Mucosa of descending colon (tissue), 3 donors: ENCODE results near the gene GET4. TPM values are rescaled to one million over a fixed set of nuclear protein-coding genes. Genes with fewer than 3 reads are reported as not detected.

Experiments used
- ATAC-seq: fragments of 200-7000 bp; cut with Tn5 transposase; one replicate; pipeline ENCODE4 v1.9.1; 2020; ENCODE audit warnings: mild to moderate bottlenecking, moderate library complexity
- DNase-seq, 3 donors: peaks; one replicate each; pipeline ENCODE4 v3.0.0-alpha.2; 2020
- H3K36me3 ChIP-seq: fragments of 200-600 bp; one replicate; pipeline ENCODE4 v1.8.0; 2021; ENCODE audit warnings: low read depth, mild to moderate bottlenecking
- H3K4me1 ChIP-seq: fragments of 200-600 bp; one replicate; pipeline ENCODE4 v1.8.0; 2021; ENCODE audit warnings: low read depth, mild to moderate bottlenecking
- H3K4me3 ChIP-seq: fragments of 200-600 bp; one replicate; pipeline ENCODE4 v1.8.0; 2021; ENCODE audit warnings: mild to moderate bottlenecking
- H3K9me3 ChIP-seq: fragments of 200-600 bp; one replicate; pipeline ENCODE4 v1.8.0; 2021; ENCODE audit warnings: mild to moderate bottlenecking
- intact Hi-C, 2 donors: fragments of 100-400 bp; cut with DNase I in 1 of 2; cut with micrococcal nuclease in 1 of 2; formaldehyde crosslinking; loops; one replicate each; pipeline versions ENCODE4 v1.11.0 to v1.11.1; 2022; cut with DNase I, micrococcal nuclease
- total RNA-seq, 3 donors: library from RNA; stranded (reverse); fragmentation: NEBNext Ultra II Directional in 2 of 3; extraction: Animal tissue kit (Norgen Biotek cat#: 25700) in 2 of 3; gene quantifications; one replicate each; pipeline versions ENCODE4 v1.2.1 to v1.2.4, GENCODE V29; 2021 to 2023
- TF ChIP-seq, protein P1 (sequence below): fragments of 200-600 bp; IDR thresholded peaks from one replicate; pipeline ENCODE4 v1.8.0; 2022; ENCODE audit warnings: antibody characterized with exemption, mild to moderate bottlenecking
- donor health status: DM: no; HTN: no; CAD: no; lungs with moderate emphysema.
- donor health status: DM: no; HTN: no; CAD: no.
- donor health status: DM: no; HTN: yes; CAD: no.

GET4 gene
- total RNA-seq, 3 donors from 2014 or later = 36.9 to 48.8 (median 48.2) TPM

DNA sequence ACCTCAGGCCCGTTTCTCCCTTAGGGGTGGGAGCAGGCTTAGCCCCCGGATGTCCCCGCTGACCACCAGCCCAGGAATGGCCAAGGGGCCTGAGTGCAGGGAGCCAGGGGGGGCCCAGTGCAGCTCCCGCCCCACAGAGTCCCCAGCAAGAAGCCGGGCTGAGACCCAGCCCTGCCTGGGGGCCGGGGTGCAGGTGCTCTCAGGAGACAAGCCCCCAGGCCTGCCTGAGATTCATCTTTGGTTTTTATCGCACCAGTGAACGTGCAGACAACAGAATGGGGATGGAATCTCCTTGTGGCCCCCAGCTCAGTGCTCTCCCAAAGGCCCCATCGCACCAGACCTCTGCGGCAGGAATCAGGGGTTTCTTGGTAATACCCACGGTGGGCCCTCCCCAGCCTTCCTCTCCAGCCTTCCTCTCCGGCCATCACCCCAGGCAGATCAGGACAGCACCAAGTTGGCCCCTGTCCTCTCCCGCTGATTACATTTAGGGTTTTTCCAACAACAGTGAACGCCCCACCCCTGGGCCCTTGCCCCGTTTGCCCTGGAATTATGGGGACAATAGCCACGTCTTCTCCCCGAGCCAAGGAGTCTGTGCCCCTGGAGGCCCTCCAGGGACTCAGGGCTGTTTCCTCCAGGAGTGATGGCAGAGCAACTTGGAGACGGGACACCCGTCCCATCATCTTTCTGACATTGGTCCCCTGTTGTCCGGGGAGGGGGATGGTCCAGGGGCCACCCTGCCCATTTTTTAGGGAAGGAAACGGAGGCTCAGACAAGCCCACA, 55.7 kb downstream of the GET4 start:
- Histone ChIP-seq H3K9me3 (no peaks in the 10 kb centered on the region), H3K36me3 (no peaks in the 10 kb centered on the region), H3K4me3 (no peak overlapping the region), H3K4me1 (peaks cover 8% of the 10 kb centered on the region)
- no peak for ATAC-seq
- intact Hi-C loops = no loop called here
- TF ChIP-seq, protein P1, sequence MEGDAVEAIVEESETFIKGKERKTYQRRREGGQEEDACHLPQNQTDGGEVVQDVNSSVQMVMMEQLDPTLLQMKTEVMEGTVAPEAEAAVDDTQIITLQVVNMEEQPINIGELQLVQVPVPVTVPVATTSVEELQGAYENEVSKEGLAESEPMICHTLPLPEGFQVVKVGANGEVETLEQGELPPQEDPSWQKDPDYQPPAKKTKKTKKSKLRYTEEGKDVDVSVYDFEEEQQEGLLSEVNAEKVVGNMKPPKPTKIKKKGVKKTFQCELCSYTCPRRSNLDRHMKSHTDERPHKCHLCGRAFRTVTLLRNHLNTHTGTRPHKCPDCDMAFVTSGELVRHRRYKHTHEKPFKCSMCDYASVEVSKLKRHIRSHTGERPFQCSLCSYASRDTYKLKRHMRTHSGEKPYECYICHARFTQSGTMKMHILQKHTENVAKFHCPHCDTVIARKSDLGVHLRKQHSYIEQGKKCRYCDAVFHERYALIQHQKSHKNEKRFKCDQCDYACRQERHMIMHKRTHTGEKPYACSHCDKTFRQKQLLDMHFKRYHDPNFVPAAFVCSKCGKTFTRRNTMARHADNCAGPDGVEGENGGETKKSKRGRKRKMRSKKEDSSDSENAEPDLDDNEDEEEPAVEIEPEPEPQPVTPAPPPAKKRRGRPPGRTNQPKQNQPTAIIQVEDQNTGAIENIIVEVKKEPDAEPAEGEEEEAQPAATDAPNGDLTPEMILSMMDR = no peak
- peak in 2 of 3 donors; percentile 26 to 45 for DNase-seq

DNA sequence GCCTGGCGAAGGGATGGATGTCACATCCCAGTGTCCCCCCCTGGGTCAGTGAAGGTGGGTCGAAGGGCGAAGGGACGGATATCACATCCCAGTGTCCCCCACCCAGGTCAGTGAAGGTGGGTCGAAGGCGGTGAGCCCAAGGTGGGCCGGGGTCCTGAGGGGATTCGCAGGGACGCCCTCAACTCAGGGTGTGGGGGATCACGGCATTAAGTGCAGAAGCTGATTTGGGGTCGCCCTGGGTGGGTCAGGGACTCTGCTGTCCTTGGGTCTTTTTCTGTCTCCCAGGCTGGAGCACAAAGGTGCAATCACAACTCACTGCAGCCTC, 56.3 kb downstream of the GET4 start:
- no peak for ATAC-seq
- DNase-seq = peak in 2 of 3 donors; percentile 17 to 44
- Histone ChIP-seq H3K4me3 (no peak overlapping the region), H3K36me3 (no peaks in the 10 kb centered on the region), H3K9me3 (no peaks in the 10 kb centered on the region), H3K4me1 (peaks cover 3% of the 10 kb centered on the region)
- TF ChIP-seq, protein P1 = no peak
- intact Hi-C loops = no loop called here

DNA sequence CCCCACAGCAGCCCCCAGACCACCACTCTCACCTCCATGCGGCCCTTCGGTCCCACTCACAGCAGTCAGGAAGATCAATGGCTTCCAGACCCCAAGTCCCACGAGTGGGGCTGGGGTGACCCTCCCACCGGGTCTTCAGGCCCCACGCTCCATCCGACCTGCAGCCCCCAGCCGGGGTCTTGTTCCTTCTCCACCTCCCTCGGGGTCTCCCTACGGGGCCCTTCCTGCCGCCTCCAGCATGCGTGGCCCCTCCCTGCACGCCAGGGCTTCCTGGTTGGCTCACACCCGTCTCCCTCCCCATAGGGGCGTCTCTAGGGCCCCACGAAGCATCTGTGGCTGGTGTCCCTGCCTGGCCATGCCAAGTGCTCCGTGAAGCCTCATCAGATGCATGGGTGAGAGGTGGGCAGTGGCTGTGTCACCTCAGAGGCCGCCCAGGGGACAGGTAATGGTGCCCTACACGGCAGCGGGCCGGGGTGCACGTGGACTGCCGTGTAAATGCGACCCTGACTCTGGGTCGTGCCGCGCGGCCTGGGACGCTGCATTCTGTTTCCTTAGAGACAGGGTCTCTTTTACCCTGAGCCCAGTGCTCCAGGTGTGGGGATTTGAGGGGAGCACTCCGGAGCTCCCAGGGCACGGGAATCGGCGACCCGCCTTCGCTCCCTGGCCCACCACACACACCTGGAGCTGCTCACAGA, 58.3 kb downstream of the GET4 start:
- H3K4me1 ChIP-seq = no peaks in the 10 kb centered on the region
- intact Hi-C loops = no loop called here
- TF ChIP-seq, protein P1 = no peak
- ATAC-seq (no peak), DNase-seq (peak in 2 of 3 donors; percentile 21 to 42)
- H3K9me3 ChIP-seq = no peaks in the 10 kb centered on the region
- no peaks in the 10 kb centered on the region for H3K36me3 ChIP-seq
- H3K4me3 ChIP-seq = no peak overlapping the region

DNA sequence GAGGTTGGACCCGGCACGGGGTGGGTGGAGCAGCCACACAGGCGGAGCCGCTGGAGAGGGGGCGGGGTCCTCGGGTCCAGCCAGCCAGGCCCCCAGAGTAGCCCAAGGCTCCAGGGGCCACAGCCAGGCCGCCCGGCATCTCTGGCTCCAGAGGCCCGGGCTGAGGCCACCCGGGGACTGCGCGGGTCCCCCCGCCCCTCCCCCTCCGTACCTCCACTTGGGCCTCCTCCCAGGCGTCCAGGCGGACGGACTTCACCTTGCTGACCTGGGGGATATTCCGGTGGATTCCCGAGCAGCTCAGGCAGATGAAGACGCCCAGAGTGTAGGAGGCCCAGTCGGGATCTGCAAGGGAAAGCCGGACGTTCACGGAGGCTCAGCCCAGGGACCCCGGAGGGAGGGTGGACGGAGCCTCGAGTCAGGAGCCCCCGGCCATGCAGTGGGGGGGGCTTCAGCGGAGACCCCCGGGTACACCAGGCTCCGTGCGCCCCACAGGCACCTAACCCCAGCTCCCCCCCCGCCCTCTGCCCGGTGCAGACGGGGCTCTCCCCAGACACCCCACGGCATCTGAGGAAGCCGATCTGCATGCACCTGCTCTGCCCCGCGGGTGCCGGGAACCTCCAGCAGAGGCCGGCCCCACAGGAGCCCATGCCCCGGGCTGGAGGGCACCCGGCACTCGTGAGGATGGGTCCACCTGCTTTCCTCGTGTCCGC, 59.0 kb downstream of the GET4 start:
- no peaks in the 10 kb centered on the region for H3K36me3 ChIP-seq

DNA sequence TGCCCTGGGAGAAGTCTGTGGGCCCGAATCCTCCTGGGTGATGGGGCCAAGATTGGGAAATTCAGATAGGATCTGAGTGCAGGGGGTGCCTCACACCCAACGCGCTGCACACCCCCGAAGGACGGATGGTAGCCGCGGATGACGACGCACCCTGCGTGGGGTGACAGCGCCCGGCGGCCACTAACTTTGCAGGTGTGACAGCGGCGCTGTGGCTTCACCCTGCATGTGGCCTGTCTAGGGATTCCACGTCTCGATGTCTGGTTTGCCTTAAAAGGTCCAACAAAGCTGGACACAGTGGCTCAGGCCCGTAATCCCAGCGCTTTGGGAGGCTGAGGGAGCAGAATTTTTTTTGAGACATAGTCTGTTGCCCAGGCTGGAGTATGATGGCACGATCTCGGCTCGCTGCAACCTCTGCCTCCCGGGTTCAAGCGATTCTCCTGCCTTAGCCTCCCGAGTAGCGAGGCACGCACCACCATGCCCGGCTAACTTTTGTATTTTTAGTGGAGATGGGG, 59.6 kb downstream of the GET4 start:
- Histone ChIP-seq H3K36me3 (no peaks in the 10 kb centered on the region), H3K9me3 (no peaks in the 10 kb centered on the region), H3K4me3 (no peak overlapping the region), H3K4me1 (no peaks in the 10 kb centered on the region)
- TF ChIP-seq, protein P1 = no peak
- ATAC-seq (no peak), DNase-seq (peak in 1 of 3 donors; percentile 14)
- intact Hi-C loops = no loop called here

More for the DNA sequence above, 59.0 kb downstream of the GET4 start:
- H3K9me3 ChIP-seq = no peaks in the 10 kb centered on the region
- no peaks in the 10 kb centered on the region for H3K4me1 ChIP-seq
- TF ChIP-seq, protein P1 = no peak
- ATAC-seq (no peak), DNase-seq (peak in 2 of 3 donors; percentile 24 to 47)
- intact Hi-C loops = no loop called here
- H3K4me3 ChIP-seq = no peak overlapping the region
